ENCODE data around the gene FKBP4.

DNA sequence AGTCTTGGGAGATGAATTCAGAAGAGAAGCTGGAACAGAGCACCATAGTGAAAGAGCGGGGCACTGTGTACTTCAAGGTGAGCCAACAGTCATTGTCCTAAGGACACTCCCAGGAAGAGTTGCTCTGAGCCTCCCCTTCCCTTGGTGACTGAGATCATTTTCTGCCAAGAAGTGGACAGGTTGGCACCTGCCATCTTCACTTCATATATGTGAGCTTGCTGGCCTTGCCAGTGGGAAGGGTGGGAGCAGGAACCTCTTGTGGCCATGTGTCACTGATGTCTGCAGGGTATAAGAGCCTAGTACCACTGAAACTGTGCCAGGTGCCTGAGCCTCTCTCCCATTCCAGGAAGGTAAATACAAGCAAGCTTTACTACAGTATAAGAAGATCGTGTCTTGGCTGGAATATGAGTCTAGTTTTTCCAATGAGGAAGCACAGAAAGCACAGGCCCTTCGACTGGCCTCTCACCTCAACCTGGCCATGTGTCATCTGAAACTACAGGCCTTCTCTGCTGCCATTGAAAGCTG, 5.3 kb downstream of the FKBP4 start:
- TF ChIP-seq POLR2AphosphoS5 (IDR thresholded peaks at IDR 0.05) (no peak), POLR2A (IDR thresholded peaks at IDR 0.05; ENCODE audit: low read depth) (no peak), EP300 (IDR thresholded peaks at IDR 0.05) (no peak)
- TF ChIP-seq, protein P1, sequence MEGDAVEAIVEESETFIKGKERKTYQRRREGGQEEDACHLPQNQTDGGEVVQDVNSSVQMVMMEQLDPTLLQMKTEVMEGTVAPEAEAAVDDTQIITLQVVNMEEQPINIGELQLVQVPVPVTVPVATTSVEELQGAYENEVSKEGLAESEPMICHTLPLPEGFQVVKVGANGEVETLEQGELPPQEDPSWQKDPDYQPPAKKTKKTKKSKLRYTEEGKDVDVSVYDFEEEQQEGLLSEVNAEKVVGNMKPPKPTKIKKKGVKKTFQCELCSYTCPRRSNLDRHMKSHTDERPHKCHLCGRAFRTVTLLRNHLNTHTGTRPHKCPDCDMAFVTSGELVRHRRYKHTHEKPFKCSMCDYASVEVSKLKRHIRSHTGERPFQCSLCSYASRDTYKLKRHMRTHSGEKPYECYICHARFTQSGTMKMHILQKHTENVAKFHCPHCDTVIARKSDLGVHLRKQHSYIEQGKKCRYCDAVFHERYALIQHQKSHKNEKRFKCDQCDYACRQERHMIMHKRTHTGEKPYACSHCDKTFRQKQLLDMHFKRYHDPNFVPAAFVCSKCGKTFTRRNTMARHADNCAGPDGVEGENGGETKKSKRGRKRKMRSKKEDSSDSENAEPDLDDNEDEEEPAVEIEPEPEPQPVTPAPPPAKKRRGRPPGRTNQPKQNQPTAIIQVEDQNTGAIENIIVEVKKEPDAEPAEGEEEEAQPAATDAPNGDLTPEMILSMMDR (IDR thresholded peaks at IDR 0.05) = no peak
